ENCODE results near the gene SUMO2. TPM values are rescaled to one million over a fixed set of nuclear protein-coding genes. Genes with fewer than 3 reads are reported as not detected.
"Not testable (repeated sequence)": the region's sequence is repeated elsewhere in the genome, so short reads cannot be mapped to it uniquely, and the experiment has no call there.

Gene SUMO2
- total and polyA plus RNA-seq, 9 of the 15 experiments (the other 6 are each of a cell fraction or from before 2014, with no cell fraction given) = 157 to 733 (median 419) TPM

DNA sequence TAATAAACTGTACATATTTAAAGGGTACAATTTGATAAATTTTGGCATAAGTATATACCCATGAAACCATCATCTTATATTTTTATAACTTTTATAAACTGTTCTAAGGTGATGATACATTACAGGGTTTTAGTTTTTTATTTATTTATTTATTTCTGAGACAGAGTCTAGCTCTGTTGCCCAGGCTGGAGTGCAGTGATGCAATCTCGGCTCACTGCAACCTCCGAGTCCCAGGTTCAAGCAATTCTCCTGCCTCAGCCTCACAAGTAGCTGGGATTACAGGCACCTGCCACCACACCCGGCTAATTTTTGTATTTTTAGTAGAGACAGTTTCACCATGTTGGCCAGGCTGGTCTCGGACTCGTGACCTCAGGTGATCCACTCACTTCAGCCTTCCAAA is 54.8 kb downstream of the SUMO2 start:
- ATAC-seq; intact Hi-C loops (cut with micrococcal nuclease); H2AFZ ChIP-seq (ENCODE audit: low read depth, low read length); H4K20me1 ChIP-seq (replicated peaks; ENCODE audit: control insufficient read depth, insufficient read depth, low read length); H3K27me3 ChIP-seq (ENCODE audit: control insufficient read depth in 2 of 2, insufficient read depth in 2 of 2, low read length in 2 of 2); DNase-seq (ENCODE audit: extremely low read depth in 1 of 4, low spot score in 3 of 4); H3K9me3 ChIP-seq (replicated peaks; ENCODE audit: control insufficient read depth, insufficient read depth, low read depth, low read length); in situ Hi-C loops (cut with MboI); H3K4me3 ChIP-seq; H3K9ac ChIP-seq (ENCODE audit: insufficient read depth in 1 of 2, low read depth in 2 of 2, low read length in 2 of 2); FAIRE-seq; H3K4me2 ChIP-seq (ENCODE audit: insufficient read depth, low read length); CTCF ChIA-PET (ENCODE audit: low intra/inter-chr PET ratio); BruUV-seq (replicated peaks); H3K27ac ChIP-seq (ENCODE audit: extremely low read depth, low read depth, low read length); H3K9me1 ChIP-seq (ENCODE audit: control insufficient read depth, insufficient read depth, low read length); TF ChIP-seq CEBPG (CRISPR knock-in tag; IDR thresholded peaks at IDR 0.05): not testable (repeated sequence)
- 89% methylated on average over 5 of the region's 5 CpGs for WGBS (ENCODE audit: insufficient coverage, low coverage, missing lambda C conversion rate)
- peaks cover 27 to 49% of the 10 kb centered on the region in 2 experiments for H3K4me1 ChIP-seq (replicated peaks in 1 of 2; ENCODE audit: control insufficient read depth in 2 of 2, insufficient read depth in 2 of 2, low read length in 2 of 2)
- H3K36me3 ChIP-seq (ENCODE audit: control insufficient read depth, insufficient read depth, low read length) = peaks cover 25% of the 10 kb centered on the region; the same call in 2 of the 3 replicates
- TF ChIP-seq CEBPB (tag; IDR thresholded peaks at IDR 0.05) = peak; percentile 53; the same call in 1 of the 2 replicates
- 0 out of 4 replicates have a peak, but pooled peaks have one; percentile 20 to 28 for TF ChIP-seq CEBPG (tag; conservative IDR thresholded peaks at IDR 0.05 in 1 of 2, IDR thresholded peaks at IDR 0.05 in 1 of 2)
- TF ChIP-seq, protein P1, sequence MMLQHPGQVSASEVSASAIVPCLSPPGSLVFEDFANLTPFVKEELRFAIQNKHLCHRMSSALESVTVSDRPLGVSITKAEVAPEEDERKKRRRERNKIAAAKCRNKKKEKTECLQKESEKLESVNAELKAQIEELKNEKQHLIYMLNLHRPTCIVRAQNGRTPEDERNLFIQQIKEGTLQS (IDR thresholded peaks at IDR 0.05) = peak; percentile 59
- TF ChIP-seq, protein P1 (CRISPR knock-in tag; conservative IDR thresholded peaks at IDR 0.05) = not testable (repeated sequence)
- peaks cover 46% of the 10 kb centered on the region for H3K79me2 ChIP-seq (ENCODE audit: control insufficient read depth, insufficient read depth, low read length)
- POLR2A ChIA-PET = interaction anchor here (0.6 to 7.6 kb wide), 7 partner anchors 11 to 122 kb away, joined by 3 to 58 read pairs (median 4); partner anchors contain the start of gene JPT1

Data from K562 (cell line).